GM21526 (cell line): ENCODE measurements around the gene ACTMAP.
"Not testable (repeated sequence)": the region's sequence is repeated elsewhere in the genome, so short reads cannot be mapped to it uniquely, and the experiment has no call there.

Experiments
- ATAC-seq: cut with Tn5 transposase; IDR thresholded peaks from one replicate; pipeline ENCODE4 v1.9.1; 2021; ENCODE audit warnings: moderate library complexity; ENCODE audit not compliant: unreplicated experiment, low FRiP score

Gene ACTMAP

DNA sequence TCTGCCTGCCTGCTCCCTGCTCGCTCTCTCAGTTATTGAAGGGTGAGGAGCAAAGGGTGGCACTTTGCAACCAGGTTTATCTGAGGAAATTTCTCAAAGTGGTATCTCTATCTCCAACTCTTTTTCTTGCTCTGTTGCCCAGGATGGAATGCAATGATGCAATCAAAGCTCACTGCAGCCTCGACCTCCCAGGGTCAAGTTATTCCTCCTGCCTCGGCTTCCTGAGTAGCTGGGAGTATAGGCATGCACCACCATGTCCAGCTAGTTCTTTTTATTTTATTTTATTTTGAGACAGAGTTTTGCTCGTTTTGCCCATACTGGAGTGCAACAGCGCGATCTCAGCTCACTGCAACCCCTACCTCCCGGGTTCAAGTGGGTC, 4.9 kb downstream of the ACTMAP start:
- ATAC-seq, result no peak

DNA sequence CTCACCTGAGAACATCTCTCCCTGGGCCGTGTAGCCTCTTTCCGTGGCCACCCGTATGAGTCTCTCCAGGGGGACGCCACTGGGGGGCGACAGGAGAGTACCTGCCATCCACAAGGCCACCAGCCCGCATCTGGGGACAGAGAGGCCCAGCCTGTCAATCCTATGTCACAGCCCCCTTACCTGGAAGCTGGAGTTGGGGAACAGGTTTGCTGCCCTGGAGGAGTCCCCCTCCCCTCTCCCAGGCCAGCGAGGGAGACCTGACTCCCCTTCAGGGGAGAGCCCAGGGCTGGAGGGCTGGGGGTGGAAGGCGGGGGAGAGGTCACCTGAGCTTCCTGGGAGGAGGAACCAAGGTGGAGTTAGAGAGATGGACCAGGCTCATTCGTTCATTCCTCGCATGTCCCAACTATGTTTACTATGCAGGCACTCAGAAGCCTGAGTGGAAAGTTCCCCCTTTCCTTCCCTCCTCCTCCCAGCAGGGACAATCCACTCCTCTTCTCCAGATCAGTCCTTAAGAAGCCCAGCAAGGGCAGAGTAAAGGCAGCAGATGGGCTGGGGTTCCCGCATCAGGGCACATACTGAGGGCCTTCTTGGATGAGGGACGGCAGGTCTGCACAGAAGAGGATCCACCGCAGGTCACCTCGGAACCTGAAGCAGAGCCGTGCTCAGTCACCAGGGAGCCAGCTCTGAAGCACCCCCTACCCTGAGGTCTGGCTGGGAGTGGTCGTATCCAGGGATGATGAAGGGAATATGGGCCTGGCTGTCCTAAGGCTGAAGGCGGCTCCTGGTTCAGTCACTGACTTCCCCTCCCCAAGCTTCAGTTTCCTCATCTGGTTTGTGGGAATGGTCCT, 5.5 kb downstream of the ACTMAP start:
- no peak for ATAC-seq

DNA sequence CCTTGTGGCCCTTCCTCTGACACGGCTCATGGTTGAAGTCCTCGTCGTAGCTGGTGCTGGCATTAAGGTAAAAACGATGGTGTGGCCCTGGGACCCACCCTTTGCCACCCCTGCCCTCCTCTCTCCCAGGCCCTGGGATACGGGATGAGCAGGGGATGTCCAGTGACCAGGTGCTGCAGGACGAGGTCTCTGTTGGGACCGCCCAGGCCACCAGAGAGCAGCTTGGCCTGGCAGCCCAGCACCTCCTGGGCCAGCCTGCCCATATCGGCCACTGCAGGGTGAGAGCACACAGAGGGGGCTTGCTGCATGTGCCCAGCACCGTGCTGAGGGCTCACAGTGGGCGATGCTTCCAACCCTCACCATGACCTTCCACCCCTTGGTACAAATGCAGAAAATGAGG, 6.4 kb downstream of the ACTMAP start:
- no peak for ATAC-seq

DNA sequence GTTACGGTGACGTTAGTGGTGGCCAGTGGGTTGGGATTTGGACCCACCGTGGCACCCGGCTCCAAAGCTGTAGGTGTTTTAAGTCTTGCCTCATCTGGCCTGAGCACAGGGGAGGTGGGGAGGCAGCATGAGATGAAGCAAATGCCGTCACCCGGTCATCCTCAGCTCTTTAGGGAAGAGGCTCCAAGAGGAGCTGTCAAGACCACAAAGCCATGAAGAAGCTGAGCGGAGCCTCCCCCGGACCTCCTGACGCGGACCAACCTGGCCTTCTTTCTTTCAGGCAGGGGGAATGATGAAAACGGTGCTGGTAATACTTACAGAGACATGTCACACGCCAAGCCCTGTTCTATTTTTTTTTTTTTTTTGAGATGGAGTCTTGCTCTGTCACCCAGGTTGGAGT, 7.4 kb downstream of the ACTMAP start:
- ATAC-seq, result no peak

DNA sequence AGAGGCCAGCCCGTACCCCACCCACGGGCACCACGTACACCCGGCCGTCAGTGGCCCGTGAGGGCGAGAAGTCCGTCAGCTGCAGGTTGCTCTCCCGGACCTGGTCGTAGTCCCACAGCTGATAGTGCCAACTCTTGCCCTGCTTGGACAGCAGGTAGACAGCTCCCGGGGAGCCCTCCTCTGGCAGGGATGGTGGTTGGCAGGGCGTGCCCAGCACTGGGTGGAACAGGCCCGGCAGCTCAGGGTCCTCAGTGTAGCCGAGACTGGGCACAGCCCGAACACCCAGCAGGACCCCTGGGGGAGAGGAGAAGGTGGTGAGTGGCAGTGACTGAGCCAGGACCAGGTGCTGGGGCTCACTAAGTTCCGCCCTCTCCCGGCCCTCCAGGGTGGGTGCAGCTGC, 7.8 kb downstream of the ACTMAP start:
- ATAC-seq, result no peak

DNA sequence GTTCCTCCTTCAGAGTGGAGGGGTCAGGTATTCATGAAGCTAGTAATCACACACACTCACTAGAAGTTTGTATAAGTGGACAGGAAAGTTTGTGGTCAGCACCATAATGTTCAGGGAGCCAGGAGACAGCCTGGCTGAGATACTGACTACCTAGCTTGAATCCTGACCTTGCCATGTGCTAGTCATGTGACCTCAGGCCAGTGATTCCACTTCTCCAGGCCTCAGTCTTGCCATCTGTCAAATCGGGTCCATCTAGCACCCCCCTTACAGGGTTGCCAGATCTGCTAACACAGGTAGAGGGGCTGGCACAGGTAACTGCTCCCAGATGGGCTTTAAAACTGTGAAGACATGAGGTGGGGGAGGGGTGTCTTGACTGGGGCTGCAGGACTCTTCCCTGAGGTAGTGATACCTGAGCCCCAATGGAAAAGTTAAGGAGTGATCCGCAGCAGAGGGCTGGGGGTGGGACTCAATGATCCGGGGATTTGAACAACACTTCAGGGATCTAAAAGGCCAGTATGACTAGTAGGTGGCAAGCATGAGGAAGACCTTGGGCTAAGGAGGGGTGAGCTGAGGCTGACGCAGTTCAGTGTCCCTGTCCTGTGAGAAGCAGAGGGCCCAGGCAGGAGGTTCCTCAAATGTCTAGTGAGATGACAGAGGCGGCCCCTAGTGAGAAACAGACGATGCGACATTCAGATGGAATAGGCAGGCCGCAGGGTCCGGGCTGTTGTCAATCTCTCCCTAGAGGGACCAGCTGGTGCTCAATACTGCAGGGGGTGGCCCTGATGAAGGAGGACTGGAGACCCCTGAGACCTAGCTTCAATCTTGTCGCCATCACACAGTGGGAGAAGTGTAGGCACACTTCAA, 8.5 kb downstream of the ACTMAP start:
- no peak for ATAC-seq

DNA sequence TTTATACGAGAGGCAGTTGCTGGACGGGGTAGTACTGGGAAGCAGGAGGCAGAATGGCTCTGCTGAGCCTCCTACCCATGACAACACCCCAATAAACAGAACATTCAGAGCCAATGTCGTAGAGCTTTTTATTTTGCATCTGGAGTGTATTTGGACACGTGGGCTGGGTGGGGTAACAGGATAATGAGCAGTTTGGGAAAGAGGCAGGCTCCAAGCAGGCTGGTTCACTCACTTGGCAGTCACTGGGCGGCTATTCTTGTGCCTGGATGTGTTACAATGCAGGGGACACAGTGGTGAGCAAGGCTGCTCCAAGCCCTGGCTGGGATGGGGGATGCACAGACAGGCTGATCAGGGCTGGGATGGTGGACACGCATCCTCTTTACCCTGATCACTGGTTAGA, 9.5 kb downstream of the ACTMAP start:
- no peak for ATAC-seq

DNA sequence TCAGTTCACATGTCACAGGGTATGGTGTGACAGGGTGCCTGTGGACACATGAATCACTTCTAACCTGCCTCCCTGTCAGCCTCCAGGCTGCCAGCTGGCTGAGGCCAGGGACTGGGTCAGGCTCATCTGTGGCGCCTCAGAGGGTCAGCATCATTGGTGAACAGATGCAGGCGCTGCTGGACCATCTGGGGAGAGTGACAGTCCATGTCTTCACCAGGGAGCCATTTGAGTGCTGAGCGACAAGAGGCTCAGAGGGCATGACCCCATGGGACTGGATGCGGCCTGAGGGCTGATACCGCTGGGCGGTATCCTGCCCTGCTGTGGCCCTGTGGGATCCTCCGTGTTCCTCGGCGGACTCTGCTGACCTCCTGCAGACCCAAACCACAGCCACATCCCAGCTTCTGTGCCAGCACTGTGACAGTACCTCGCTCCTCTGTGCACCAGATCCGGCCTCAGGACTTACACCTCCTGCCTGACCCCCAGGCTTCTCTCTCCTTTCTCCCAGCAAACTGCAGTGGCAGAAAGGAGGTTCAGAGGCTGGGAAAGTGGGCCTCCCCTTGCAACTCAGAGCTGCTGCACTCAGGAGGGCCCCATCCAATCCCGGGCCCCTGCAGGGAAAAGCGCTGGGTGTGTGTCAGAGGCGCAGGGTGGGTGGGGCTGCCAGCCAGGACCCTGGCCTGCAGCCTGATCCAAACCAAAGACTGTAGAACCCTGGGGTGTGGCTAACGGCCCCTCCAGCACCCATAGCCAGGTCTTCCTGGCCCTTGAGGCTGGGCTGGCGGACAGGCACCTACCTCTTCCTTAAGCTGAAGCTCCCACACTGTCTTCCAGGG, 10.2 kb downstream of the ACTMAP start:
- no peak for ATAC-seq

DNA sequence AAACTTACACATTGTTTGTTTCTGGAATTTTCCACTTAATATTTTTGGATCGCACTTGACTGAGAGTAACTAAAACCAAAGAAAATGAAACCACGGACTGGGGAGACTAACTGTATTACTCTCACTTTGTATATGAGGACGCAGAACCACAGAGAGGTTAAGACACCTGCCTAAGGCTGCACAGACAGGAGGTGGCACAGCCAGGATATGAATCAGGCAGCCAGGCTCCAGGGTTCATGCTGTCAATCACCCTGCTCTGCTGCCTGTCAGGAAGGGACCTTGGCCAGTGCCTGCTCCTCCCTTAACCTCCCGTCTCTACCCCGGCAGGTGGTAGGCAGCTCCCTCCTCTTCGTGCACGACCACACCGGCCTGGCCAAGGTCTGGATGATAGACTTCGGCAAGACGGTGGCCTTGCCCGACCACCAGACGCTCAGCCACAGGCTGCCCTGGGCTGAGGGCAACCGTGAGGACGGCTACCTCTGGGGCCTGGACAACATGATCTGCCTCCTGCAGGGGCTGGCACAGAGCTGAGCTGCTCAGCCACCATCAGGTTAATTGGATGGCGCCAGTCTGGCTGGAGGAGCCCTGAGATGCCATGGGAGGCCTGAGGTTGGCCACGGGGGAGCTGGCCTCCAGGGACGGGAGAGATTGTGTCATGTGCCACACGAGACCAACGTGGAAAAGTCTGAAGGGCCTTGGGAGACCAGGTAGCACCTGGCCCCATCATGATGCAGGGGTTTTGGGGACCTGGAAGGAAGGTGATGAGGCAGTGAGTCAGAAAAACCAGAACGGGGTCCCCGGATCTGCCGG, 11.0 kb downstream of the ACTMAP start:
- no peak for ATAC-seq

DNA sequence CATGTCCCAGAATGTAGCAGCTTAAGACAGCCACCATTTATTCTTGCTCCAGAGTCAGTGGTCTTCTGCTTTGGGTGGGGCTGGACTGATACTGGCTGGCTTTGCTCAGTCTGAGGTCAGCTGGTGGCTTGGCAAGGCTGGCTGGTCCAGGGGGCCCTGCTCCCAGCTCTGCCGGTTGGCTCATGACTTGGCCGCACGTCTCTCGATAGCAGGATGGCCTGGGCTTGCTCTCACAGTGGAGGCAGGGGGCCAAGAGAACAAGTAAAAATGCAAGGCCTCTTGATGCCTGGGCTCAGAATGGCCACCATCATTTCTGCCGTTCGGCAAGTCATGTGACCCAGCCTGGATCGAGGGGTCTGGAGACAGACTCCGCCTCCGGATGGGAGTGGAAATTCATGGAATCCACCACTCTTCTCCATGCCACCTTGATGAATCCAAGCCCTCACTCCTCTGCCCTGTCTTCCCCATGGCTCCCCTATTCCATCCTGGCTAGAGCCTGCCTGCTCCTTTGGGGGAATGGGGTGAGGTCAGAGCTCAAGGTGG, 13.1 kb downstream of the ACTMAP start:
- no peak for ATAC-seq

DNA sequence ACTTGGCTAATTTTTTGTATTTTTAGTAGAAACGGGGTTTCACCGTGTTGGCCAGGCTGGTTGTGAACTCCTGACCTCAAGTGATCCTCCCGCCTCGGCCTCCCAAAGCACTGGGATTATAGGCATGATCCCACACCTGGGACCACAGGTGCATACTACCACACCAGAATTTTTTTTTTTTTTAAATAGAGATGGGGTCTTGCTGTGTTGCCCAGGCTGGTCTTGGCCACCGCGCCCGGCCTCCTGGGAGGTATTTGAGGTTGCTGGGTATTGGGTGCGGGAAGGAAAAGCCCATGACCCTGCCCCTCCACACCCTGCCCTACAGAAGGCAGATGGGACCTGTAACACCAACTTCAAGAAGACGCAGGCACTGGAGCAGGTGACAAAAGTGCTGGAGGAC, 13.6 kb downstream of the ACTMAP start:
- ATAC-seq, result no peak

DNA sequence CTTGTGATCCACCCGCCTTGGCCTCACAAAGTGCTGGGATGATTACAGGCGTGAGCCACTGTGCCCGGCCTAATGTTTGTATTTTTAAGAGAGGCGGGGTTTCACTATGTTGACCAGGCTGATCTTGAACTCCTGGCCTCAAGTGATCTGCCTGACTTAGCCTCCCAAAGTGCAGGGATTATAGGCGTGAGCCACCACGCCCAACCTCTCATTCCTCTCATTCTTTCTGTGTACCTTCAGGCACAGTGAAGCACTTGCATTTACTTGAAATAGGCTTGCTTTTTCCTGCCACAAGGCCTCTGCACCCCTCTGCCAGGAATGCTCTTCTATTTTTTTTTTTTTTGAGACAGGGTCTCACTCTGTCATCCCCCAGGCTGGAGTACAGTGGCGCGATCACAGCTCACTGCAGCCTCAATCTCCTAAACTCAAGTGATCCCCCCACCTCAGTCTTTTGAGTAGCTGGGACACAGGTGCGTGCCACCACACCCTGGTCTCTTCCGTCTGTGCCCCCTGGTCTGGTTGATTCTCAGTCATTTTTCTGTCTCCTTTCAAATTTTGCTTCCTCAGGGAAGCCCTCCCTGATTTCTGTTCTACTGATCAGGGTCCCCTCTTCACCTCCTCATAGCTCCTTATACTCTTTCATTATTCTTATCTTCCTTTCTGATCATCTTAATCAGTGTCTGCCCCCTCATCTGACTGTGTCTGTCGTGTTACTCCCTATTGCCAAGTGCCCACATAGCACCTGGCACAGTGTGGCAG, 15.1 kb downstream of the ACTMAP start:
- ATAC-seq, result no peak

DNA sequence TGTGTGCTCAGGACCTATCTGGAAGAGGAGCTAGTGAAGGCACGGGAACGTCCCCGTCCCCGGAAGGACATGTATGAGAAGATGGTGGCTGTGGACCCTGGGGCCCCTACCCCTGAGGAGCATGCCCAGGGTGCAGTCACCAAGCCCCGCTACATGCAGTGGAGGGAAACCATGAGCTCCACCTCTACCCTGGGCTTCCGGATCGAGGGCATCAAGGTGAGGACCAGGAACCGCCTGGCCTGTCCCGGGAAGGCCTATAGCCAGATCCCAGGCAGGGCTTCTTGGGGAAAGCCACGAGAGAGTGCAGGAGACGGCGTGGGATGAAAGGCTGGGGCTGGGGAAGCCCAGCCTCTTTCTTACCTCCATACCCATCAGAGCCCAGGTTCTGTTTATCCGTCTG, 17.1 kb downstream of the ACTMAP start:
- ATAC-seq, result no peak

DNA sequence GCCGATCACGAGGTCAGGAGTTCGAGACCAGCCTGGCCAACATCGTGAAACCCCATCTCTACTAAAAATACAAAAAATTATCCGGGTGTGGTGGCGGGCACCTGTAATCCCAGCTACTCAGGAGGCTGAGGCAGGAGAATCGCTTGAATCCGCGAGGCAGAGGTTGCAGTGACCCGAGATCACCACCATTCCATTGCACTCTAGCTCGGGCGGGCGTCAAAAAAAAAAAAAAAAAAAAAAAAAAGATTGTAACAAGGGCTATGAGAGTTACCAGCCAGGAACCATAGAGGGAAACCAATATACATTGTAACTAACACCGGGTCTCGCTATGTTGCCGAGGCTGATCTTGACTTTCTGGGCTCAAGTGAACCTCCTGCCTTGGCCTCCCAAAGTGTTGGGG, 18.0 kb downstream of the ACTMAP start:
- not testable (repeated sequence) for ATAC-seq

DNA sequence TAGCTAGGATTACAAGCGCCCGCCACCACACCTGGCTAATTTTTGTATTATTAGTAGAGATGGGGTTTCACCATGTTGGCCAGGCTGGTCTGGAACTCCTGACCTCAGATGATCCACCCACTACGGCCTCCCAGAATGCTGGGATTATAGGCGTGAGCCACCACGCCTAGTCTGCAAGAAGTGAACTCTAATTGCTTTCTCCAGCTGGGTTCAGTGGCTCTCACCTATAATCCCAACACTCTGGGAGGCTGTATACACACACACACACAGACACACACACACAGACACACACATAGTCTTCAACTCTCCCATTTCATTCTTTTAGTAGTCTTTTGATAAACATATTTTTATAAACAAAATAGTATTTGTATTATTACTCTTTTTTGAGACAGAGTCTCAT, 20.2 kb downstream of the ACTMAP start:
- ATAC-seq, result not testable (repeated sequence)

DNA sequence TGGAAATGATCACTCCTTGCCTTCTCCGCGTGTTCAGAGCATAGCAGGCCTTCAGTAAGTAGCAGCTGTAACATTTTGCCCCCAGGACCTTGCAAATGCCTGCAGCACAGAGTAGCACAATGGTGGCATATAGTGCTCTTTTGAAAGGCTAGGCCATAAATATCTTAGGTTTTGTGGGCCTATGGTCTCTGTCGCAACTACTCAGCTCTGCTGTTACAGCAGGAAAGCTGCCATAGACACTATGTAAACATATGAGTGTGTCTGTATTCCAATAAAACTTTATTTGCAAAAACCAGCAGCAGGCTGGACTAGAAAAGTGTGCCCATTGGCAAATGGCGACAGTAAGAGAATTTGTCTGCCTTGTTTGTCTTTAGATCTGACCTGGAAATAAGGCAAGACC, 24.0 kb downstream of the ACTMAP start:
- no peak for ATAC-seq

DNA sequence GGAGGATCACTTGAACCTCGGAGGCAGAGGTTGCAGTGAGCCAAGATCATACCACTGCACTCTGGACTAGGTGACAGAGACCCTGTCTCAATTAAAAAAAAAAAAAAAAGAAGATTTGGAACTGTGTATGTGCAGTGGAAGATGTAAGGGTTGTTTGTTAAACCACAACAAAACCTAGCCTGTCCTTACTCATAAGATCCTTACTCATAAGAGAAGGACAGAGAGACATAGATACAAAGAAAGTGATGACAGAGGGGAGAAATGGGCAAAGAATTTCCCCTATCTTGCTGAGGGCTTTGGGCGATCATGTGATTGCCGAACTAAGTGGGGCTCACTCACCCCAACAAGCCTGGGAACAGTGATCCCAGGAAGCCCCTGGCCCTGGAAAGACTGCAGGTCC, 25.4 kb downstream of the ACTMAP start:
- ATAC-seq, result no peak

DNA sequence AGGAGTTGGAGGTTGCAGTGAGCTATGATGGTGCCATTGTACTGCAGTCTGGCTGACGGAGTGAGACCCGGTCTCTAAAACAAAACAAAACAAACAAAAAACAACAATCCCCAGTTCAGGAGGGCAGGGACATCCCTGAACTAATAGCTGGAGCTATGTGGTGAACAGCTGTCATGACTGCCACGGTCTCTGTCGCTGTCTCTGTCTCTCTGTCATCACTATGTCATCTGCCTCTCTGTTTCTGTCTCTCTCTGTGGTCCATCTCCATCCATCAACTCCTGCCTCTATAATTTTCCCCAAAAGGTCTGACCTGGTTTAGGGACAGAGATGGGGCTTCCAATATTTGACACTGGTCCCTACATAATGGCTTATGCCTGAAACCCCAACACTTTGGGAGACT, 26.0 kb downstream of the ACTMAP start:
- no peak for ATAC-seq

DNA sequence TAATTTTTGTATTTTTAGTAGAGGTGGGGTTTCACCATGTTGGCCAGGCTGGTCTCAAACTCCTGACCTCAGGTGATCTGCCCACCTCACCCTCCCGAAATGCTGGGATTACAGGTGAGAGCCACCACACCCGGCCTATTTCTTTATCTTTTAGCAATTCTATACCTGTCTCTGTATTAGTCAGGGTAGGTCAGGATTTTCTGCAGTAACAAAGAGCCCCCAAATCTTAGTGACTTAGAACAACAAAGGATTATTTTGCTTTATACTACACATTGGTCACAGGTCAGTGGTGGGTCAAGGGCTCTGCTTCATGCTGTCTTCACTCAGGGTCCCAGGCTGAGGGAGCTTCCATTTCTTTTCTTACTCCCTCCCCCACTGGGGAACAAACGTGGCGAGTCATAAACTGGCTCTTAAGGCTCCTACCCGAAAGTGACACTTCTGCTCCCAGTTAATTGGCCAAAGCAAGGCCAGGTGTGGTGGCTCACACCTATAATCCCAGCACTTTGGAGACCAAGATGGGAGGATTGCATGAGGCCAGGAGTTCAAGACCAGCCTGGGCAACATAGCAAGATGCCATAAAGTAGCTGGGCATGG, 26.5 kb downstream of the ACTMAP start:
- ATAC-seq, result no peak
